HEK293 (cell line): ENCODE measurements around the gene TTLL5.

Source experiments
- CTCF ChIA-PET: fragments of 350-600 bp; formaldehyde crosslinking; extraction: SDS; loops from one replicate; lab custom pipeline; 2021; ENCODE audit warnings: antibody characterized with exemption; lab: Yijun Ruan, JAX
- POLR2A ChIA-PET: fragments of 300-600 bp; formaldehyde crosslinking; extraction: SDS; loops from one replicate; lab custom pipeline; 2020; ENCODE audit warnings: antibody characterized with exemption, inconsistent platforms; lab: Yijun Ruan, JAX
- H3K27ac ChIP-seq: fragments of 200-500 bp; sonication (Bioruptor generic); 2 replicates; pipeline ENCODE4 v1.5.1; 2014; ENCODE audit warnings: low read depth, low read length, control low read depth, inconsistent platforms; ENCODE audit errors: extremely low read depth
- H3K36me3 ChIP-seq, 2 experiments: fragments of 200-500 bp in 1 of 2; sonication (Bioruptor generic) in 1 of 2; 1 replicate in 1 of 2; 2 replicates in 1 of 2; pipeline ENCODE4 v1.5.1; 2014 to 2017; ENCODE audit warnings: inconsistent platforms in 2 of 2, low read length in 2 of 2; ENCODE audit not compliant: control insufficient read depth in 2 of 2, insufficient read depth in 1 of 2
- H3K4me1 ChIP-seq: fragments of 200-500 bp; sonication (Bioruptor generic); 2 replicates; pipeline ENCODE4 v1.5.1; 2014; ENCODE audit warnings: mild to moderate bottlenecking, low read length, inconsistent platforms; ENCODE audit not compliant: control insufficient read depth, insufficient read depth
- H3K4me3 ChIP-seq: 2 replicates; pipeline ENCODE4 v1.5.1; 2011; ENCODE audit warnings: low read depth, mild to moderate bottlenecking, control low read depth, low read length, moderate library complexity
- H3K9me3 ChIP-seq: fragments of 200-500 bp; sonication (Bioruptor generic); 2 replicates; pipeline ENCODE4 v1.5.1; 2014; ENCODE audit warnings: low read depth, low read length, inconsistent platforms; ENCODE audit not compliant: control insufficient read depth, insufficient read depth
- BCL11A ChIP-seq: fragments of 450-650 bp; formaldehyde crosslinking; IDR thresholded peaks from 2 replicates; pipeline ENCODE4 v1.5.1; 2016; ENCODE audit warnings: low read depth, missing biosample characterization, missing genetic modification characterization
- IKZF3 ChIP-seq: fragments of 450-650 bp; IDR thresholded peaks from 2 replicates; pipeline ENCODE4 v1.5.0; 2018; ENCODE audit warnings: missing biosample characterization, mild to moderate bottlenecking, missing genetic modification characterization, moderate library complexity
- KLF10 ChIP-seq: fragments of 450-650 bp; IDR thresholded peaks from 2 replicates; pipeline ENCODE4 v1.5.1; 2018; ENCODE audit warnings: missing biosample characterization, mild to moderate bottlenecking, missing genetic modification characterization
- KLF16 ChIP-seq: fragments of 450-650 bp; formaldehyde crosslinking; IDR thresholded peaks from 2 replicates; pipeline ENCODE4 v1.5.1; 2017; ENCODE audit warnings: missing biosample characterization, missing genetic modification characterization
- KLF7 ChIP-seq: fragments of 450-650 bp; formaldehyde crosslinking; IDR thresholded peaks from 2 replicates; pipeline ENCODE4 v1.5.1; 2016; ENCODE audit warnings: missing biosample characterization, missing genetic modification characterization, borderline replicate concordance
- OSR2 ChIP-seq: fragments of 450-650 bp; formaldehyde crosslinking; IDR thresholded peaks from 2 replicates; pipeline ENCODE4 v1.5.1; 2016; ENCODE audit warnings: missing biosample characterization, missing genetic modification characterization
- SP2 ChIP-seq: fragments of 450-650 bp; formaldehyde crosslinking; IDR thresholded peaks from 2 replicates; pipeline ENCODE4 v1.5.1; 2016; ENCODE audit warnings: missing biosample characterization, missing genetic modification characterization
- YY1 ChIP-seq: fragments of 450-650 bp; formaldehyde crosslinking; IDR thresholded peaks from 2 replicates; pipeline ENCODE4 v1.5.1; 2018; ENCODE audit warnings: missing biosample characterization, missing genetic modification characterization
- ZIC2 ChIP-seq: fragments of 450-650 bp; formaldehyde crosslinking; IDR thresholded peaks from 2 replicates; pipeline ENCODE4 v1.5.1; 2016; ENCODE audit warnings: missing biosample characterization, missing genetic modification characterization
- ZNF169 ChIP-seq: fragments of 450-650 bp; formaldehyde crosslinking; IDR thresholded peaks from 2 replicates; pipeline ENCODE4 v1.5.1; 2016; ENCODE audit warnings: missing biosample characterization, missing genetic modification characterization
- ZNF214 ChIP-seq: fragments of 450-650 bp; formaldehyde crosslinking; IDR thresholded peaks from 2 replicates; pipeline ENCODE4 v1.5.1; 2017; ENCODE audit warnings: missing biosample characterization, mild to moderate bottlenecking, missing genetic modification characterization, borderline replicate concordance
- ZNF341 ChIP-seq: fragments of 450-650 bp; formaldehyde crosslinking; IDR thresholded peaks from 2 replicates; pipeline ENCODE4; 2016; ENCODE audit warnings: low read depth, missing biosample characterization, missing genetic modification characterization
- ZNF354C ChIP-seq: fragments of 450-650 bp; formaldehyde crosslinking; IDR thresholded peaks from 2 replicates; pipeline ENCODE4 v1.5.1; 2016; ENCODE audit warnings: missing biosample characterization, missing genetic modification characterization, low read depth, borderline replicate concordance
- ZNF37A ChIP-seq: fragments of 450-650 bp; IDR thresholded peaks from 2 replicates; pipeline ENCODE4 v1.5.1; 2018; ENCODE audit warnings: missing biosample characterization, missing genetic modification characterization
- ZNF529 ChIP-seq: fragments of 450-650 bp; formaldehyde crosslinking; IDR thresholded peaks from 2 replicates; pipeline ENCODE4 v1.5.1; 2017; ENCODE audit warnings: missing genetic modification characterization, missing biosample characterization; ENCODE audit not compliant: insufficient replicate concordance
- ZNF548 ChIP-seq: fragments of 450-650 bp; formaldehyde crosslinking; IDR thresholded peaks from 2 replicates; pipeline ENCODE4 v1.5.1; 2016; ENCODE audit warnings: missing biosample characterization, missing genetic modification characterization
- ZNF654 ChIP-seq: fragments of 450-650 bp; formaldehyde crosslinking; IDR thresholded peaks from 2 replicates; pipeline ENCODE4 v1.5.1; 2016; ENCODE audit warnings: low read depth, missing biosample characterization, missing genetic modification characterization
- TF ChIP-seq, protein P1 (sequence below): fragments of 450-650 bp; formaldehyde crosslinking; IDR thresholded peaks from 2 replicates; pipeline ENCODE4 v1.5.1; 2017; ENCODE audit warnings: missing biosample characterization, missing genetic modification characterization
- TF ChIP-seq, protein P2 (sequence below): fragments of 450-650 bp; formaldehyde crosslinking; conservative IDR thresholded peaks from 2 replicates; pipeline ENCODE4 v1.5.1; 2016; ENCODE audit warnings: low read depth, missing biosample characterization, missing genetic modification characterization
- TF ChIP-seq, protein P3 (sequence below): fragments of 450-650 bp; IDR thresholded peaks from 2 replicates; pipeline ENCODE4 v1.5.1; 2018; ENCODE audit warnings: missing biosample characterization, missing genetic modification characterization

Gene TTLL5

DNA sequence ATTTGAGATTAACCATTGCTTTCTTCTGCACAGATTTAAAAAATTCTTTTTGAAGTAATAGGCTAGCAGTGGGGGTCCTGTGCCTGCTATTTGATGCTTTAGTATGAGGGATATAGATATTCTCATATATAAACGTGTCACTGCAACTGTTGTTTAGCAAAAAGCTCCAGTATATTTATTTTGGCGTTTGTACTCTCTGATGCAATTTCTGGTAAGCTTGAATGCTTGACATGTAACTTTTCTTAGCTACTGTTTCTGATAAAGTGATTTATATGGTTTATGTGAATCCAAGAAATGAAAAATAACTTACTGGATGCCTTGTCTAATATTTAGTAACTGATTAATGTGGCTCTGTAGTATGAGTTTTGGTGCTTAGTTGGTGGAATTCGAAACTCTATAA, 77.1 kb downstream of the TTLL5 start:
- TF ChIP-seq ZNF341 (tag by site-specific recombination): no peak
- TF ChIP-seq, protein P1, sequence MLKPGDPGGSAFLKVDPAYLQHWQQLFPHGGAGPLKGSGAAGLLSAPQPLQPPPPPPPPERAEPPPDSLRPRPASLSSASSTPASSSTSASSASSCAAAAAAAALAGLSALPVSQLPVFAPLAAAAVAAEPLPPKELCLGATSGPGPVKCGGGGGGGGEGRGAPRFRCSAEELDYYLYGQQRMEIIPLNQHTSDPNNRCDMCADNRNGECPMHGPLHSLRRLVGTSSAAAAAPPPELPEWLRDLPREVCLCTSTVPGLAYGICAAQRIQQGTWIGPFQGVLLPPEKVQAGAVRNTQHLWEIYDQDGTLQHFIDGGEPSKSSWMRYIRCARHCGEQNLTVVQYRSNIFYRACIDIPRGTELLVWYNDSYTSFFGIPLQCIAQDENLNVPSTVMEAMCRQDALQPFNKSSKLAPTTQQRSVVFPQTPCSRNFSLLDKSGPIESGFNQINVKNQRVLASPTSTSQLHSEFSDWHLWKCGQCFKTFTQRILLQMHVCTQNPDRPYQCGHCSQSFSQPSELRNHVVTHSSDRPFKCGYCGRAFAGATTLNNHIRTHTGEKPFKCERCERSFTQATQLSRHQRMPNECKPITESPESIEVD (tag by site-specific recombination): 0 out of 2 replicates have a peak, but pooled peaks have one; percentile 11
- CTCF ChIA-PET: interaction anchor here (0.6 kb wide), 1 partner anchor 377 kb away, joined by 4 read pairs; no protein-coding TSS in a partner anchor
- POLR2A ChIA-PET: no interaction called here
- H3K9me3 ChIP-seq: no peaks in the 10 kb centered on the region
- no peak overlapping the region for H3K27ac ChIP-seq
- H3K4me3 ChIP-seq: no peak overlapping the region
- H3K36me3 ChIP-seq: peaks cover 16 to 27% of the 10 kb centered on the region in 2 experiments
- H3K4me1 ChIP-seq: no peaks in the 10 kb centered on the region

DNA sequence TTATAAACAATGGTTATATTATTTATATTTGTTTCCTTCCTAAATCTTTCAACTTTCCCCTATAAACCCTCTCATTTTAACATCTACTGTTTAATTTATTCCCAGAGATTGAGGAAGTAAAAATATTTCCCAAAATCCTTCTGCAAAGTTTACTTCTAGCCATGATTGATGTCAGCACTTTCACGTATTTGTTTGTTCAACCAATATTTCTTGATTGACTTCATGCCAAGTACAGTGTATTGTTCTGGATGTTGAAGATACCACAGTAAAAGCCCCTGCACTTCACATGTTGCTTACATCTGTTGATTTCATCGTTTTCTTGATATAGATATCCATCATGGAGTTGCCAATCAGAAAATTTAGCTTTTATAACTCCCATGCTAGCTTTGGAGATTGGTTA, 81.8 kb downstream of the TTLL5 start:
- no peak overlapping the region for H3K4me3 ChIP-seq
- CTCF ChIA-PET: no interaction called here
- TF ChIP-seq ZIC2 (no peak), YY1 (tag by site-specific recombination) (no peak), IKZF3 (tag by site-specific recombination) (no peak), SP2 (tag by site-specific recombination) (no peak), ZNF37A (no peak), OSR2 (tag by site-specific recombination) (no peak), KLF10 (tag by site-specific recombination) (no peak), KLF7 (tag by site-specific recombination) (no peak), ZNF654 (tag by site-specific recombination) (no peak), ZNF169 (tag by site-specific recombination) (no peak), ZNF529 (tag by site-specific recombination) (no peak), BCL11A (tag by site-specific recombination) (no peak), KLF16 (tag by site-specific recombination) (no peak), ZNF354C (tag by site-specific recombination) (no peak), ZNF548 (tag by site-specific recombination) (no peak), ZNF214 (tag by site-specific recombination) (no peak)
- TF ChIP-seq, protein P2, sequence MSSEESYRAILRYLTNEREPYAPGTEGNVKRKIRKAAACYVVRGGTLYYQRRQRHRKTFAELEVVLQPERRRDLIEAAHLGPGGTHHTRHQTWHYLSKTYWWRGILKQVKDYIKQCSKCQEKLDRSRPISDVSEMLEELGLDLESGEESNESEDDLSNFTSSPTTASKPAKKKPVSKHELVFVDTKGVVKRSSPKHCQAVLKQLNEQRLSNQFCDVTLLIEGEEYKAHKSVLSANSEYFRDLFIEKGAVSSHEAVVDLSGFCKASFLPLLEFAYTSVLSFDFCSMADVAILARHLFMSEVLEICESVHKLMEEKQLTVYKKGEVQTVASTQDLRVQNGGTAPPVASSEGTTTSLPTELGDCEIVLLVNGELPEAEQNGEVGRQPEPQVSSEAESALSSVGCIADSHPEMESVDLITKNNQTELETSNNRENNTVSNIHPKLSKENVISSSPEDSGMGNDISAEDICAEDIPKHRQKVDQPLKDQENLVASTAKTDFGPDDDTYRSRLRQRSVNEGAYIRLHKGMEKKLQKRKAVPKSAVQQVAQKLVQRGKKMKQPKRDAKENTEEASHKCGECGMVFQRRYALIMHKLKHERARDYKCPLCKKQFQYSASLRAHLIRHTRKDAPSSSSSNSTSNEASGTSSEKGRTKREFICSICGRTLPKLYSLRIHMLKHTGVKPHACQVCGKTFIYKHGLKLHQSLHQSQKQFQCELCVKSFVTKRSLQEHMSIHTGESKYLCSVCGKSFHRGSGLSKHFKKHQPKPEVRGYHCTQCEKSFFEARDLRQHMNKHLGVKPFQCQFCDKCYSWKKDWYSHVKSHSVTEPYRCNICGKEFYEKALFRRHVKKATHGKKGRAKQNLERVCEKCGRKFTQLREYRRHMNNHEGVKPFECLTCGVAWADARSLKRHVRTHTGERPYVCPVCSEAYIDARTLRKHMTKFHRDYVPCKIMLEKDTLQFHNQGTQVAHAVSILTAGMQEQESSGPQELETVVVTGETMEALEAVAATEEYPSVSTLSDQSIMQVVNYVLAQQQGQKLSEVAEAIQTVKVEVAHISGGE: no peak
- TF ChIP-seq, protein P3, sequence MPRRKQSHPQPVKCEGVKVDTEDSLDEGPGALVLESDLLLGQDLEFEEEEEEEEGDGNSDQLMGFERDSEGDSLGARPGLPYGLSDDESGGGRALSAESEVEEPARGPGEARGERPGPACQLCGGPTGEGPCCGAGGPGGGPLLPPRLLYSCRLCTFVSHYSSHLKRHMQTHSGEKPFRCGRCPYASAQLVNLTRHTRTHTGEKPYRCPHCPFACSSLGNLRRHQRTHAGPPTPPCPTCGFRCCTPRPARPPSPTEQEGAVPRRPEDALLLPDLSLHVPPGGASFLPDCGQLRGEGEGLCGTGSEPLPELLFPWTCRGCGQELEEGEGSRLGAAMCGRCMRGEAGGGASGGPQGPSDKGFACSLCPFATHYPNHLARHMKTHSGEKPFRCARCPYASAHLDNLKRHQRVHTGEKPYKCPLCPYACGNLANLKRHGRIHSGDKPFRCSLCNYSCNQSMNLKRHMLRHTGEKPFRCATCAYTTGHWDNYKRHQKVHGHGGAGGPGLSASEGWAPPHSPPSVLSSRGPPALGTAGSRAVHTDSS (tag by site-specific recombination): no peak
- H3K9me3 ChIP-seq: no peaks in the 10 kb centered on the region
- H3K4me1 ChIP-seq: no peaks in the 10 kb centered on the region
- POLR2A ChIA-PET: no interaction called here
- no peak overlapping the region for H3K27ac ChIP-seq
- peaks cover 20 to 32% of the 10 kb centered on the region in 2 experiments for H3K36me3 ChIP-seq
